ENCODE measurements around the gene NR2F1. TPM values are rescaled to one million over a fixed set of nuclear protein-coding genes. Genes with fewer than 3 reads are reported as not detected.

NR2F1 gene
- total and polyA plus RNA-seq, 2 experiments from 2014 or later, result 7.3 to 19.9 TPM

GRCh38 chr5:93588352-93589151 lies 5.5 kb downstream of the NR2F1 start:
- Histone ChIP-seq H3K9me3 (ENCODE audit: low read depth) (no peaks in the 10 kb centered on the region), H3K4me2 (peak overlapping the region; percentile 94), H3K4me3 (no peak overlapping the region), H3K9me2 (replicated peaks; ENCODE audit: insufficient read depth) (no peaks in the 10 kb centered on the region), H3K36me3 (replicated peaks; ENCODE audit: insufficient read depth, low read depth) (no peaks in the 10 kb centered on the region), H2AFZ (no peak overlapping the region), H4K20me1 (ENCODE audit: insufficient read depth, poor library complexity, severe bottlenecking) (peaks cover 13% of the 10 kb centered on the region), H3K27me3 (peaks cover 83% of the 10 kb centered on the region), H3K4me1 (ENCODE audit: insufficient read depth) (peaks cover 2% of the 10 kb centered on the region), H3K27ac (no peak overlapping the region), H3K79me2 (peaks cover 8% of the 10 kb centered on the region)
- DNase-seq (ENCODE audit: low spot score), result no peak
- TF ChIP-seq CTCF (IDR thresholded peaks at IDR 0.05; ENCODE audit: poor library complexity) (no peak), EZH2 (IDR thresholded peaks at IDR 0.05; ENCODE audit: borderline replicate concordance) (peak; percentile 63), EZH2phosphoT487 (IDR thresholded peaks at IDR 0.05; ENCODE audit: low read depth, severe bottlenecking, unreplicated experiment) (peak; percentile 59)
- 20% methylated on average over 71 of the region's 78 CpGs for WGBS (ENCODE audit: low lambda C conversion rate, missing lambda C conversion rate)

DNA sequence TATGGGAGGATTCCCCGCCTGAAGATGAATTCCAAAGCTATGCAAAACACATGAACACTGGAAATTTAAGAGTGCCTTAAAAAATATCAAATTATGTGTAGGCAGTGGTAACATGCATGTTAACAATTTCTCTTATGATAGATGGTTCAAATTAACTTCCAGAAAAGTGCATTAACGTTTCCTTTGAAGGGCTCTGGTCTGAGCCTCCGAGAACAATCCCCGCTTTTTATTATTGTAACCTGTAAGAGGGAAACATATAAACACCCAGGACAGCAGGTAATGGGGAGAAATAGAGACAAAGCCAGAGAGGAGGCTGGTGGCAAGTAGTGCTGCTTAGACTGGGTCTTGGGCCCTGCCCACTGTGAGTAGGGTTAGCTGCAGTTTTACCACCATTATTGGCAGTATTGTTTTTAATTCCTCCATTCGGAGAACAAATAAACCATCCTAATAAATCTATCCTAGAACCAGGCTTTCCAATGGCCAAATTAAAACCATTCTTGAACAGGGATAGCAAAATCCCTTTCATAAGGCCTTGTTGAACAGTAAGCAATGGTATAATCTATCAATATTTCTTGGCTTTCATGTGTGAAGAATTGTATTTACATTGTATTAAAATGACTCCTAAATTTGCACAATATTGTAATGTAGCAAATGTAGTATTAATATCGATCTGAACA lies 6.3 kb downstream of the NR2F1 start:
- no peaks in the 10 kb centered on the region for H3K9me3 ChIP-seq (ENCODE audit: low read depth)
- TF ChIP-seq CTCF (IDR thresholded peaks at IDR 0.05; ENCODE audit: poor library complexity), result no peak
- TF ChIP-seq EZH2phosphoT487 (IDR thresholded peaks at IDR 0.05; ENCODE audit: low read depth, severe bottlenecking, unreplicated experiment), result no peak
- no peak for TF ChIP-seq EZH2 (IDR thresholded peaks at IDR 0.05; ENCODE audit: borderline replicate concordance)
- no peak overlapping the region for H3K27ac ChIP-seq
- peaks cover 8% of the 10 kb centered on the region for H3K79me2 ChIP-seq
- H3K4me2 ChIP-seq, result peak overlapping the region; percentile 52
- peaks cover 13% of the 10 kb centered on the region for H4K20me1 ChIP-seq (ENCODE audit: insufficient read depth, poor library complexity, severe bottlenecking)
- H3K4me1 ChIP-seq (ENCODE audit: insufficient read depth), result no peaks in the 10 kb centered on the region
- no peaks in the 10 kb centered on the region for H3K9me2 ChIP-seq (replicated peaks; ENCODE audit: insufficient read depth)
- H3K27me3 ChIP-seq, result peaks cover 87% of the 10 kb centered on the region
- DNase-seq (ENCODE audit: low spot score), result no peak
- 76% methylated on average over 6 of the region's 6 CpGs for WGBS (ENCODE audit: low lambda C conversion rate, missing lambda C conversion rate)
- H3K36me3 ChIP-seq (replicated peaks; ENCODE audit: insufficient read depth, low read depth), result no peaks in the 10 kb centered on the region
- H3K4me3 ChIP-seq, result no peak overlapping the region
- H2AFZ ChIP-seq, result no peak overlapping the region

DNA sequence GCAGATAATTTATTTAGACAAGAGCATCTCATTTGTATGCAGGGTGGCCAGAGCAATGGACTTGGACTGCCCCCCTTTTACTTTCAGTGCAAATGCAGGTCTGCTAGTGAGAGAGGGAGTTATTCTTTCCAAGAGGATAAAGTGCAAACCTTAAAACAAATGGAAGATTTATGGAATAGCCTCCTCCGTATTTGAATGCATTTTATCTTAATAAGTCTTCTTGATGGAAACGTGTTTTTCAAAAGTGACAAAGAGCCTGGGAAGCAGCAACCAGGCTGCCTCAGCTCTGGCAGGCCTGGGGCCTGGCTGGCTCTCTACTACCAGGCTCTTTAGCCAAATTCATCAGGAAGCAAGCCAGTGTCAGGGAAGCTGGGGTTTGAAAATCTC lies 6.8 kb downstream of the NR2F1 start:
- TF ChIP-seq EZH2 (IDR thresholded peaks at IDR 0.05; ENCODE audit: borderline replicate concordance), result no peak
- TF ChIP-seq EZH2phosphoT487 (IDR thresholded peaks at IDR 0.05; ENCODE audit: low read depth, severe bottlenecking, unreplicated experiment), result no peak
- TF ChIP-seq CTCF (IDR thresholded peaks at IDR 0.05; ENCODE audit: poor library complexity), result no peak
- Histone ChIP-seq H3K4me2 (peak overlapping the region; percentile 26), H3K9me3 (ENCODE audit: low read depth) (no peaks in the 10 kb centered on the region), H3K79me2 (peaks cover 8% of the 10 kb centered on the region), H3K36me3 (replicated peaks; ENCODE audit: insufficient read depth, low read depth) (no peaks in the 10 kb centered on the region), H3K4me3 (no peak overlapping the region), H3K9me2 (replicated peaks; ENCODE audit: insufficient read depth) (no peaks in the 10 kb centered on the region), H3K4me1 (ENCODE audit: insufficient read depth) (no peaks in the 10 kb centered on the region), H2AFZ (no peak overlapping the region), H3K27me3 (peaks cover 93% of the 10 kb centered on the region), H3K27ac (no peak overlapping the region), H4K20me1 (ENCODE audit: insufficient read depth, poor library complexity, severe bottlenecking) (peaks cover 13% of the 10 kb centered on the region)
- DNase-seq (ENCODE audit: low spot score), result no peak
- 72% methylated on average over 2 of the region's 2 CpGs for WGBS (ENCODE audit: low lambda C conversion rate, missing lambda C conversion rate)
